ENCODE measurements around the gene CCDC43. TPM values are rescaled to one million over a fixed set of nuclear protein-coding genes. Genes with fewer than 3 reads are reported as not detected.

Gene CCDC43
- total and polyA plus RNA-seq, 2 of the 8 experiments (the other 6 are each of a cell fraction or from before 2014, with no cell fraction given), result 4.9 to 38.1 TPM

GRCh38 chr17:44647736-44648135 lies 41.8 kb downstream of the CCDC43 start (continued):
- TF ChIP-seq CTBP2 (IDR thresholded peaks at IDR 0.05; ENCODE audit: borderline replicate concordance, insufficient read depth, insufficient read length, low read length), result no peak
- TF ChIP-seq TBP (IDR thresholded peaks at IDR 0.05; ENCODE audit: low read depth, low read length), result no peak
